ENCODE measurements around the gene SLTM.
"Not testable (repeated sequence)": the region's sequence is repeated elsewhere in the genome, so short reads cannot be mapped to it uniquely, and the experiment has no call there.

Gene SLTM

DNA sequence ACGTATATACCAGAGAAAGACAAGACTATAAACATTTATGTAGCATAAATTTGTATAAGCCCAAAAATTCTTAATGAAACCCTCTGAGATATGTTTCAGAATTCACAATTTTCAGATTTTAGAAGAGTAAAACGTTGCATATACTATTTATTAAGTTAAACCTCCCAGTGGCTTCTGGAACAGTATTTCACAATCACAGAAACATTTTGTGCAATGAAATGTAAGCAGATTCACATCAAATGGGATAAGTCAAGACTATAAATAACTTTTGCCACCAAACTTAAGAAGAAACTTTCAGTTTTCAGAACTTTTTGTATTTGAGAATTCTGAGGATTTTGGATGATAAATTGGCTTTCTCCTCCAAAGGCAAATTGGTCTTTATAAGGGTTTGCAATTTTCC, 9.2 kb downstream of the SLTM start:
- DNase-seq: no peak

DNA sequence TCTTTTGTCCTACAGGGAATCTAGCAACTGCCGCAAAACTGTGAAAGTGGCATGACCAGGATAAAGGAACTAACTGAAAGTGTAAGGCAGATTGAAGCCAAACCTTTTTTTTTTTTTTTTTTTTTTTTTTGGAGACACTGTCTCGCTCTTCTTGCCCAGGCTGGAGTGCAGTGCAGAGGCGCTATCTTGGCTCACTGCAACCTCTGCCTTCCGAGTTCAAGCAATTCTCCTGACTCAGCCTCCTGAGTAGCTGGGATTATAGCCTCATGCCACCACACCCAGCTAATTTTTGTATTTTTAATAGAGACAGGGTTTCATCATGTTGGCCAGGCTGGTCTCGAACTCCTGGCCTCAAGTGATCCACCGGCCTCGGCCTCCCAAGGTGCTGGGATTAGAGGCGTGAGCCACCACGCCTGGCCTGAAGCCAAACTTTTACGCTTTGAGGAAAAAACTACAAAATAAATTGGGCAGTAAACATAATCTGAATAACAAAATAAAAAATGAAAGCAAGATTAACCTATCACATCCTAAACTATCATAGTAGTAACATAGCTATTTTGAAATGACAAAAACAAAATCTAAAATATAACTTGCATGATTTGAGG, 9.7 kb downstream of the SLTM start:
- no peak for DNase-seq

DNA sequence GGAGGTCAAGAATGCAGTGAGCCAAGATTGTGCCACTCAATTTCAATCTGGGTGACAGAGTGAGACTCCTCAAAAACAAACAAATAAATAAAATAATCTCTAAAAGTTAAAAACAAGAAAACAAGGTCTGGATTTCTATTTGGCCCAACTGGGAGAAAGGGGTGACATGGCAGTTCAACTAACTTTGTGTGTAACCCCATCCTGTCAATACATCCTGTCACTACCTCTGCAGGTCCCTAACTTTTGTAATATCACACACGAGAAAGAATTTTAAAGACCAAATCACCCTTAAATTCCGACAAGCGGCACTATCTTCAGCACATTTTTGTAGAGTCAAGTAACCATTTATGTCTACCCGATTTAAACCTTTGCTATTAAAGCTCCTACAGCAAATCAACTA, 10.2 kb downstream of the SLTM start:
- no peak for DNase-seq

DNA sequence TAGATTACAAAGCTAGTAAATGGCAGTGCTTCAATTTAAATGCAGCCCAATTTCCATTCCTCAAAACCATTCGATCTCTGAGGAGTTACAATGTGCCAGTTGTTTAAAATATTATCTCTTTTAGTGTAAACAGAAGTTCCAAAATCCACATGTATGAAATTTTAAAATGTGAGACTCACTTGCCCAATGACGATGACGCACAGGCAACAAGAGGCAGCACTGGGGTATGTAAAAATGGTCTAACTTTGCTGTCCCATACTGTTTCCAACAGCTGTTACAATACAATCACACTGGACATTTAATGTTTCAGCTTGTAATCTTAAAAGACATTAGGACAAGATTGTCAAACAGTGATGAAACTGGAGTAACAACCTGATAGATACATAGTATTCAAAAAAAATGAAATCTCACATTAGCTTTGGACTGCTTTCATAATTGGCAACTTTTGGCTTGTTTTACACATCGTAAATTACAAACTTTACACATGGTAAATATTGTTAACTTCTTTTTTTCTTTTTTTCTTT, 12.2 kb downstream of the SLTM start:
- DNase-seq: no peak

DNA sequence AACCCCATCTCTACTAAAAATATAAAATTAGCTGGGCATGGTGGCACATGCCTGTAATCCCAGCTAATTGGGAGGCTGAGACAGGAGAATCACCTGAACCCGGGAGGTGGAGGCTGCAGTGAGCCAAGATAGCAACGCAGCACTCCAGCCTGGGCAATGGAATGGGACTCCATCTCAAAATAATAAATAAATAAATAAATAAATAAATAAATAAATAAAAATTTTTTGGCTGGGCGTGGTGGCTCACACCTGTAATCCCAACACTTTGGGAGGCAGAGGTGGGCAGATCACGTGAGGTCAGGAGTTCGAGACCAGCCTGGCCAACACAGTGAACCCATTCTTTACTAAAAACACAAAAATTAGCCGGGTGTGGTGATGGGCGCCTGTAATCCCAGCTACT, 13.0 kb downstream of the SLTM start:
- not testable (repeated sequence) for DNase-seq

DNA sequence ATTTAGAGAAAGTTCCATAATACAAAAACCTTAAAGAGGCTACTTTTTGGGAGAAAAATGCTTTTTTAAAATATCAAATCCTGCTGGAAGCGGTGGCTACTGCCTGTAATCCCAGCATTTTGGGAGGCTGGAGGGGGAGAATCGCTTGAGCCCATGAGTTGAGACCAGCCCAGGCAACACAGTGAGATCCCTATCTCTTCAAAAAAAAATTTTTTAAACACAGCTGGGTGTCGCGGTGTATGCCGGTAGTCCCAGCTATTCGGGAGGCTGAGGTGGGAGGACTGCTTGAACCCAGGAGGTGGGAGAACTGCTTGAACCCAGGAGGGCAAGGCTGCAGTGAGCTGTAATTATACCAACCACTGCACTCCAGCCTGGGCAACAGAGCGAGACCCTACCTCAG, 14.2 kb downstream of the SLTM start:
- no peak for DNase-seq

DNA sequence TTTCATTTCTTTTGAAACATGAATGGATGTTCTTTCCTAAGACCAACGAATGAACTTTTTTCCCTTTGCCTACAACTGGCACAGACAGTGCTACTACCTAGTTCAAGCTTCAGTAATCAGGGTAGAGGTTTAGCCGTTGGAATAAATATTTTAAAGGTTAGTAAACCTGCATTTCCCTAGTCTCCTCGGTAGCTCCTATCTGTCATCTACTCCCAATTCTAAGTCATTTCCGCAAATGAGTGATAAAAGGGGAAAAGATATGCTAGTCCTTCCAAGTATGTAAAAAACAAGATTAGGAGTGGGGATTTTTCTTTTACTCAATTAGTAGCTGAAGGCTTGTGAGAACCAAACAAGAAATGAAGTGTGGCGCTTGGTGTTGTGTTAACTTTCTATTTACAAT, 15.2 kb downstream of the SLTM start:
- DNase-seq: no peak

DNA sequence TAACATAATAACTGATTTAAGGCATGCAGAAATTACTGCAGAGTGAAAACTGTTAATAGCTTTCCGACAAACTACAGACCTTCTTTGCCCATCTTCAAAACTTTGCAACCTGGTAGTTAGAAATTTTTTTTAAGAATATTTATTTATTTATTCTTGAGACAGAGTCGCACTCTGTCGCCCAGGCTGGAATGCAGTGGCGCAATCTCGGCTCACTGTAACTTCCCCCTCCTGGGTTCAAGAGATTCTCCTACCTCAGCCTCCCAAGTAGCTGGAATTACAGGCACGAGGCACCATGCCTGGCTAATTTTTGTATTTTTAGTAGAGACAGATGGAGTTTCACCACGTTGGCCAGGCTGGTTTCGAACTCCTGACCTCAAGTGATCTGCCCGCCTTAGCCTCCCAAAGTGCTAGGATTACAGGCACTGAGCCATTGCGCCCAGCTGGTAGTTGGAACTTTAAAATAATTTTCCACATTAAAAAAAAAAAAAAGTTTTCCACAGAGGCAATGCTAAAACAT, 15.8 kb downstream of the SLTM start:
- DNase-seq: not testable (repeated sequence)

DNA sequence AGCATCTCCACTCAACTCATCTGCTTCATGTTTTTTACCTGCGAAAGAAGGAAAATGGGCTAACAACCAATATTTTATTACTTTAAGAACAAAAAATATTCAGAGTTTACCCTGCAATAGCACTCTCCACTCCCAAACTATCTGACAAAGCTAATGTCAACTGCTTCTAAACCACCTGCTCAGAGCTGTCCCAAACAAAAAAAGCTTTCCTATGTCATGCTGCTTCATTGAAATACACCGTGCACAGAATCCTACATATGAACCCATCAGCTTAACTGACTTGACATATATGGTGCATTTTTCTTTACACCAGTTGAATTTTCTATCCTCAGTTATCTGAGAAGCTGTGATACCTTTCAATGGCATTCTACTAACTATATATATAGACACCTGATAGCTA, 16.5 kb downstream of the SLTM start:
- DNase-seq: no peak

DNA sequence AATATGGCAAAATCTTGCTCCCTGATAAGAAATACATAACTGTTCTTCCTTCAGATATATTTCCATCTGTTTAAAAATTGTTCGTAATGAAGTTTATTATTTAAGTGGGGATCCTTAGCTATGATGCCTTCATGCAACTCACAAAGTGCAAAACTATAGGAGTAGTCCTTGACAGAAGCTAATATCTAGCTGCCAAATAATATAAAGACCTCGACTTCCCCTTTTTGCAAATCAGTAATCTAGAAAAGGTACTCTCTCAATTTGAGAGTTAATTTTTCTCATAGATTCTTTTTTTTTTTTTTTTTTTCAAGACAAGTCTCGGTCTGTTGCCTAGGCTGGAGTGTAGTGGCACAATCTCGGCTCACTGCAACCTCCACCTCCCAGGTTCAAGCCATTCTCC, 23.0 kb downstream of the SLTM start:
- no peak for DNase-seq

DNA sequence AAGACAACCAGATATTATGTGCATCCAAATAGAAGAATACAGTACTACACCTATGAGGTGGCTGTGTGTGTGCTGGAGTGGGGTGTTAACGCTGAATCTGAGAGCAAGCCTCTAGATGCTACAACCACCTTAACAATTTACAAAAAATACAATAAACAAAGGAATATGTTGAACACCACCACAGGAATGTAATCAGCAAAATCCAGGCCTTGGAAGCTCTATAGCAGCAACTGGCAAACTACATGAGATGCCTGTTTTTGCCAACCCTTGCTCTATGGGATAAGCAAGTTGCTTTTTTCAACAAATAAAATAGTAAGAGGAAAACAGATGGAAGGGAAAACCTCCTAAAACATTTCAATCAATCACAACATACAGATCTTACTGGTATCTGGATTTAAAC, 23.9 kb downstream of the SLTM start:
- DNase-seq: no peak

DNA sequence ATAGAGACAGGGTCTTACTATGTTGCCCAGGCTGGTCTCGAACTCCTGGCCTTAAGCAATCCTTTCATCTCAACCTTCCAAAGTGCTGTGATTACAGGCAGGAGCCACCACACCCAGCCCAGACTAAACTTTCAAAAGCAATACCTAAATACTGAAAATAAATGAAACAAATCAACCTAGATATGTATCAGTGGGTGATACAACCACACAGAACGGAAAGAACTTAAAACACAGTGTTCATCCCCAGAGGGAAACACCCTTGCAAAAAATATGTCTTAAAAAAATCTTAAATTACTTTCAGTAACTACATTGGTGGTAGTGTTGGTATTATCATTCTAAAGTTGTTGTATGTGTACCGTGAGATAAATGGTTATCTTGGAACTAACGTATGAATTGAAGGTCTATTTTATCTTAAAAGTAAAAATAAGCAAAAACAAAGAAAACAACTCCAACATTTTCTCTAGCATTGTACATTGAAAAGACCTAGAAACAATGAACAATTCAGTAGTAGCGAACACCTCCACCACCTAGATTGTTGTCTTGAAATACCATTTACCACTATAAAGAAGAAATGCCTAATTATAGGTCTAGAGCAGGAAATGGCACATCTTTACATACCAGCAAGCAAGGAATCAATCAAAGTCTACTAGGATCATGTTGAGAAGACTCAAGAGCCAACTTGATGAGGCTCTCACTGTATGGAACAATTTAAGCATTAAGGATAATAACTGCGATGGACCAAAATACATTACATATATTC, 24.7 kb downstream of the SLTM start:
- DNase-seq: no peak

DNA sequence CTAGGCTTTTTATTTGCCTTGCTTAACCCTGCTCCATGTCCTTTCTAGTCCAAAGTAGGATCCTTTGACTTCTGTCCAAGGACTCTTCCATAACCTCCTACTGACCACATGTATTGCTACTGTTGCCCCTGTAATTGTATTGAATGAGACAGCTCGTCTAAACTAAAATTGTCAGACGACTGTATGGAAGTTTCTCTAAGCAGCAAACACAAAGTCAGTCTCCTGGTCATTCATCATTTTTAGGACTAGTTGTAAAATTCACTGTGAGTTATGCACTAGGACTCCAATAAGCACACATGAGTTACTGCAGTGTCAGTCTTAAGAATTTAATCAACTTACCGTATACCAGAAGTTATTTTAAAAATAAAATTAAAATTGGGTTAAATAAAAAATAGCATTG, 32.8 kb downstream of the SLTM start:
- DNase-seq: no peak

DNA sequence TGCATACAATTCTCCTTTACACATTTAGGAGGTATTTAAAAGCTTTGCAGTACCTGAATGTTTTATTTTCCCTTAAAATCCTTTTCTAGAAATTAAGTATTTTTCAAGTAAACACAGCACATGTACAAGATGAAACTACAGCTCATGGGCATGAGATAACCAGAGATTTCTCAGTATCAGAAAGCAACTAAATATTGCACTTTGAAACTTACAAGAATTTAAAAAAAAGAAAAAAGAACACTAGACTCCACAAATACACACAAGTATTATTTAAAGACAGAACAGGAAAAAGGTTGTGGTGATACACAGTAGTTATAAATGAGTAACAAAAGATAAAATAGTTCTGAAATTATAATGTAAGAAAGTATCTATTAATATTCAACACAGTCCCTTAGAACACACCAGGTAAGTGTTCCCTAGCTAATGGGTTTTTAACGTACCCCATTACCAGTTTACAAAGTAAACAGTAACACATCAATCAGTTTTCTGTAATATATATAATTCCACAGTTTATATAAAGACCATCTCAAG, 35.3 kb downstream of the SLTM start:
- no peak for DNase-seq

DNA sequence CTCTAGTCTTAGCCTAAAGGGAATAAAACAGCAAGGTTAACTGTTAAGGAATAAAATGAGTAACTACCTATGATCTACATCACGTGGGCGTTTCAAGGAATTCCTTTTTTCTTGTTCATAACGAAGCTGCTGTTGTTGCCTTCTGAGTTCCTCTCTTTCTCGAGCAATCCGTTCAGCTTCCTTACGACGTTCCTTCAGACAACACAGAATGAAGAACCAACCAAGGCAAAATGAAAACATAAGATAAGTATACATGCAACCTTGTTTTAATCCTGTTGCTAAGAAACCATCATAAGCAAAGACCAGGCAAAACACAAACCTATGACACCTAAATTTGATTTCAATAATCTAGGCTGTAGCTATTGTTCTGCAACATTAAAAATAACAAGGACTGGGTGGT, 44.1 kb downstream of the SLTM start:
- no peak for DNase-seq

DNA sequence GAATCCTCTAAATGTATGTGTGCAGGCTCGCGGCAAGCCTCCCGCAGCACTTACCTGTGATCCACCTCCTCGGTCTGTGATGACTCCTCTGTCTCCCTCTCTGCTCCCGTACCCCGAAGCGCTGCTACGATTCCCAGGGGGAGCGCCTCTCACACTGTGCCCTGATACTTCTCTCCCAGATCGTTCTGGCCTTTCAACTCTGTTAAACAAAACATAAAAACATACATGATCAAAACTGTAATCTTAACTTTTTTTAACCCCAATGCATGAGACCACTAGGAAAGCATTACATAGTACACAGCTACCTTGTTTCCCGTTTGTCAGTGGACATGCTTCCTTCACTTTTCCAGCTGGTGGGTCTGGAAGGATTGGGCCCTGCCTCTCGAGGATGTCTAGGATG, 46.6 kb downstream of the SLTM start:
- DNase-seq: no peak

DNA sequence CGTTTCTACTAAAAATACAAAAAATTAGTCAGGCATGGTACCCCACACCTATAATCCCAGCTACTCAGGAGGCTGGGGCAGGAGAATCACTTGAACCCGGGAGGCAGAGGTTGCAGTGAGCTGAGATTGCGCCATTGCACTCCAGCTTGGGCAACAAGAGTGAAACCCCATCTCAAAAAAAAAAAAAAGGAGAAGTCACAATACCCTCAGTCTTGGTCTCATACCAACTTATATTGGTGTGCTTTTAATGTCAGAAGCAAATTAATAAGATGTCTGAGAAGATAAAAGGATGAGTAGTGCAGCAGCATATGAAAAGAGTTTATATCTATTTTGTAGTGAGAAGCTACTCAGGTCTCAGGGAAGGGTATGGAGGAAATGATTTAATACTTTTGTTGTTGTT, 49.6 kb downstream of the SLTM start:
- DNase-seq: not testable (repeated sequence)

DNA sequence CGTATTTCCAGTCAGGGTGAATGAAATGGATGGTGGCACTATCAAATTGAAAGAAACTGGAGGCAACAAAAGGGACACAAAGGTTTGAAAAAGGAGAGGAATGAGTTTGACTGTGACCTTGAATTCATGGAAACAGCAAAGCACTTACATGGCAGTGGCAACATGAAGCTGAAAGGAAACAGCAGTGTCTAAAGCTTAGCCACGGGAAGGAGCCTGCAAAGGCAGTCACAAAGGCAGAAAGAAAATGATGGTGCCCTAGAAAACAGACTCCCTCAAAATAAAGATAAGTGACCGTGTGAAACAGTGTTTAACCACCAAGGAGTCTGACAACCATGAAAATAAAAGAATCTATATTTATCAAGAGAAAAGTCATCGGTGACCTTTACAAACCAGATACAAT, 51.2 kb downstream of the SLTM start:
- DNase-seq: no peak

DNA sequence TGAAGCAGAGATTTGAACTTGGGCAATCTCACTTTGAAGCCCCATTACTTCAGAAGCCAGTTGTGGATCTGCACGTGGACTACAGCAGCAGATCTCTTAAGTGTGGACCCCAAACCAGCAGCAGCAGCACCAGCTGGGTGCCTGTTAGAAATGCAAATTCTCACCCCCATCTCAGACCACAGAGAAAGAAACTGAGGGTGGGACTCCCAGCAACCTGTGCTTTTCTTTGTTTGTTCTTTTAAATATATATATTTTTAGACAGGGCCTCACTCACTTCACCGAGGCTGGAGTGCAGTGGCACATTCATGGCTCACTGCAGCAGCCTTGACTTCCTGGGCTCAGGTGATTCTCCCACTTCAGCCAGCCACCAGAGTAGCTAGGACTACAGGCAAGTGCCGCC, 53.2 kb downstream of the SLTM start:
- DNase-seq: no peak

DNA sequence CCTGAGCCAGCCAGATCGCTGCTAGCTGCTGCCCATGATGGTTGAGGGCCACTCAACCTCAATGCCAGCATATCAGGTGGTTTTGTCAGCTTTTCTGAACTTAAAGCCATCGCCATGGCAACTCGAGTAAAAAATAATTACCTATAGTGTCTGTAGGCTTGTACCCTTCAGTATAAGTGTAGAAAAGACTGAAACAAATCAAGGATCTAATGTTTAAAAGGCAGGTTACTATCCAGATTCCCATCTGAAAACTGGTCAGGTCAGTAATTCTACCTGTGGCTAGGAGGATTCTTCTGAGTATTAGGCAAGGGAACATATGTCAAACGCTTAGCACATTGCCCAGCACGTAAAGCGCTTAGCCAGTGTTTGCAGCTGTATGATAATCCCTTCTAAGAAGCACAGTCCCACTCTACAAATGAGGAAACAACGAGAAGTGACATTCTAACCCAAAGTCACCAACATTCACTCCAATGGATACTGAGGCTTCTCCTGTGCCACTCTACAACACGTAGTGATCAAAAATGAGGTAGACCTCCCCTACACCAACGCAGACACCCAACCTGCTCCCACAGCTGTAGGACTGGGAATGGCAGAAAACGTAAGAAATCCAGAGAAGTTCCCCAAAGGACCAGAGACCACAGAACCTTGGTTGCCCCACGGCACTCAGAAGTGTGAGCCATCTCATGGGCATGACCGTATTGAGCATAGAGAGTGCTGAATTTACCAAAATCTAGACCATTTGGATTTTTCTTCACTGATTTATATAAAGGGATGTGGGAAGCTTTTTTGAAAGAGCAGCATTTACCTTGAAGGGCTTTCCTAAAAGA, 55.3 kb downstream of the SLTM start:
- no peak for DNase-seq

DNA sequence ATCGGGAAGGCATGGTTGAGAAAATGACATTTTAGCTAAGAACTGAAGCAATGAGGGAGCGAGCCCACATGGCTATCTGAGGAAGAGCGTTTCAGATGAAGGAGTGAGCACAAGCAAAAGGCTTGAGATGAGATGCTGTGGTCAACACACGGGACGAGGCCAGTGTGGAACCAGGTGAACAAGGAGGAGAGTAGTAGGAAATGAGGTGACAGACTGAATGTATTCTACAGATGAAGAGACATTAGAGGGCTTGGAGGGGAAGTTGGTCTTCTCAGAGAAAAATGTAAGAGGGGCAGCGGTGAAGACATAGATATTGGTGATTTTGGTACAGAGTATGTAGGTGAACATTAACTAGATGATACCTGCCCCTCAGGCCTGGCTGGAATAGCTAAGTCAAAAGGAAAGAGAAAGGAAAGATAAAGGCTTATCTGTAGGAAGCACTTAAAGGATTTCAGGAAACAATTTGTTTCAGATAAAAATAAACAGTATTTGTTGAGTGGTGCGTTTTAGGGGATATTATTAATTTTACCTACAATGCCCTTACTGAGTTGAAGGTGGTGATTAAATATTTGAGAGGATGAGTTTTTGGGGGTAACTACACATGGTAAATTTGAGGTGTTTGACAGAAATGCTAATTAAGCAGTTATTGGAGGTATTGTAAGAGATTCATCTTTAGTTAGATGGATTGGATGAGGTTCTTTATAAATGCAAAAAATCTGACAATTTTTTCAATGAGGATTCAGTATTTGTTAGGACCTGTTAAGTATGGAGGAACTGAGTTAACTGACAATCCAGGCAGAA, 57.0 kb downstream of the SLTM start:
- no peak for DNase-seq

DNA sequence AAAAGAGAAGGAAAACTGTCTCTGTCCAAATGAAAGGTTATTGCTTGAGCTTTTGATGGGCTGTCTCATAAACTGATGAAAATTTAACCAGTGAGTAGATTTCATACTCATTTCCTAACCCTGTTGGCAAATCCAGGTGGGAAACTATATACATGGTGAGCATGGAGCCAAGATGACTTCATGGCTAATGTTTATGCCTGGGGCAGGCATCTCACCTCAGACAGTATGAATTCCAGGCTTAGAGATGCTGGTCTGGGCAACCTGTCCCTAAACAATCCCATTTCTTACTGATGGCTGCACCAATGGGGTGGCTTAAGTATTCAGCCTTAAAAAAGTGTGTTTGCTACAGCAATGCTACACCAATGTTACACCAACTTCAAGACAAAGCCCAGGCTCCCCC, 58.1 kb downstream of the SLTM start:
- DNase-seq: no peak

DNA sequence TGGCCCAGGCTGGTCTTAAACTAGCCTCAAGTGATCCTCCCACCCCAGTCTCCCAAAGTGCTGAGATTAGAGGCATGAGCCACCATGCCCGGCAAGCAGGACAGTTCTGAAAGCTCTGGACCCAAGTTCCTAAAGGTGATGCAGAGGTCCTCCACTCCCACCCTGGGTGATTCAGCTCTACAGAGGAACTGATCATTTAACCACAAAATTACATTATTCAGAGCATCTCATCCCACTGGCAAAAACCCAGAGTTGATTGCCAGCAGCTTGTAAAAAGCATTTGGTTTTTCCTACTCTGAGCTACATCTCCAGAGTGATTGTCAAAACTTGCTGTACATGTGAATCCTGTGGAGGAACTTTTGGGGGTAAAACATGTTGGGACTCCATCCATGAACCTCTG, 60.2 kb downstream of the SLTM start:
- DNase-seq: no peak

Data from NCI-H1930 (cell line).